NT2/D1 (cell line): ENCODE measurements around the gene SPPL2C.
"Not testable (repeated sequence)": the region's sequence is repeated elsewhere in the genome, so short reads cannot be mapped to it uniquely, and the experiment has no call there.

Experiments used
- DNase-seq: peaks from one replicate; pipeline ENCODE4 v3.0.0-alpha.2; 2011; ENCODE audit warnings: low read depth, low spot score
- H3K27me3 ChIP-seq: 2 replicates; pipeline ENCODE4 v1.6.0; 2011; ENCODE audit warnings: mild to moderate bottlenecking; ENCODE audit not compliant: insufficient read length, insufficient read depth
- H3K36me3 ChIP-seq: 2 replicates; pipeline ENCODE4 v1.6.1; 2011; ENCODE audit warnings: mild to moderate bottlenecking, low read length, mixed read lengths; ENCODE audit not compliant: insufficient read depth, insufficient read length
- H3K4me1 ChIP-seq: 2 replicates; pipeline ENCODE4 v1.5.1; 2011; ENCODE audit not compliant: insufficient read depth, insufficient read length
- H3K4me3 ChIP-seq: 2 replicates; pipeline ENCODE4 v1.5.1; 2011; ENCODE audit warnings: low read depth; ENCODE audit not compliant: insufficient read length
- H3K9ac ChIP-seq: 2 replicates; pipeline ENCODE4 v1.6.0; 2011; ENCODE audit warnings: low read depth; ENCODE audit not compliant: insufficient read length
- H3K9me3 ChIP-seq: 2 replicates; pipeline ENCODE4 v1.5.1; 2011; ENCODE audit warnings: mild to moderate bottlenecking, low read length; ENCODE audit not compliant: insufficient read depth
- SUZ12 ChIP-seq: IDR thresholded peaks from 2 replicates; pipeline ENCODE4 v1.6.1; 2011; ENCODE audit not compliant: insufficient read length, insufficient read depth; ENCODE audit errors: extremely low read depth
- YY1 ChIP-seq: IDR thresholded peaks from 2 replicates; pipeline ENCODE4 v1.6.1; 2011; ENCODE audit not compliant: insufficient read length, insufficient read depth
- ZNF274 ChIP-seq: IDR thresholded peaks from 2 replicates; pipeline ENCODE4 v1.6.1; 2011; ENCODE audit warnings: mild to moderate bottlenecking, low read depth, low read length

SPPL2C gene

DNA sequence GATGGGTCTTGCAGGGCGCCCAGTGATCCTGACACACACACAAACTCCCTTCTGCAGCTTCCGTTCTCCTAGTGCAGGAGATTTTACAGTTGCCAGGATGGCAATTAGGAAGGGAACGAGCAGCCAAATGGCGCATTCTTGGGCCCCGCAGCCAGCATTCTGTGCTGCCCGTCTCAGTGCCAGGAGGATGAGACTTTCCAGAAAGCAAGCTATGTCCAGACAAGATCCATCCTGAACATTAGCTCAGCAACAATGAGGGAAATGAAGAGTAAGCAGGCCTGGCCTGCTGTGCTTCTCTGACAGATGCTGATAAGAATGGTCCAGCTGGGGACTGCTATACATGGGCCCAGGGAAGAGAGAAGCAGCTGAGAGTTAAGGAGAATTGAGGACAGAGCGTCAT, 16.5 kb downstream of the SPPL2C start:
- no peak for TF ChIP-seq SUZ12
- no peak for TF ChIP-seq ZNF274
- TF ChIP-seq YY1 = no peak

GRCh38 chr17:45862127-45862526, 17.4 kb downstream of the SPPL2C start:
- H3K36me3 ChIP-seq, DNase-seq, H3K9ac ChIP-seq, H3K4me1 ChIP-seq, H3K27me3 ChIP-seq, H3K9me3 ChIP-seq, H3K4me3 ChIP-seq: not testable (repeated sequence)

More for the DNA sequence above, 16.5 kb downstream of the SPPL2C start:
- H3K36me3 ChIP-seq = no peaks in the 10 kb centered on the region
- H3K4me1 ChIP-seq = no peaks in the 10 kb centered on the region
- no peaks in the 10 kb centered on the region for H3K27me3 ChIP-seq
- no peak overlapping the region for H3K4me3 ChIP-seq
- peaks cover 6% of the 10 kb centered on the region; the same call in 1 of the 2 replicates for H3K9me3 ChIP-seq
- no peak for DNase-seq
- no peak overlapping the region for H3K9ac ChIP-seq

GRCh38 chr17:45863857-45864654, 19.4 kb downstream of the SPPL2C start:
- H3K27me3 ChIP-seq = no peaks in the 10 kb centered on the region
- TF ChIP-seq ZNF274 = no peak
- no peak for TF ChIP-seq YY1
- TF ChIP-seq SUZ12 = no peak
- no peaks in the 10 kb centered on the region for H3K36me3 ChIP-seq
- H3K4me3 ChIP-seq = no peak overlapping the region
- no peak overlapping the region for H3K9ac ChIP-seq
- no peaks in the 10 kb centered on the region for H3K4me1 ChIP-seq
- H3K9me3 ChIP-seq = peaks cover 6% of the 10 kb centered on the region
- no peak for DNase-seq

DNA sequence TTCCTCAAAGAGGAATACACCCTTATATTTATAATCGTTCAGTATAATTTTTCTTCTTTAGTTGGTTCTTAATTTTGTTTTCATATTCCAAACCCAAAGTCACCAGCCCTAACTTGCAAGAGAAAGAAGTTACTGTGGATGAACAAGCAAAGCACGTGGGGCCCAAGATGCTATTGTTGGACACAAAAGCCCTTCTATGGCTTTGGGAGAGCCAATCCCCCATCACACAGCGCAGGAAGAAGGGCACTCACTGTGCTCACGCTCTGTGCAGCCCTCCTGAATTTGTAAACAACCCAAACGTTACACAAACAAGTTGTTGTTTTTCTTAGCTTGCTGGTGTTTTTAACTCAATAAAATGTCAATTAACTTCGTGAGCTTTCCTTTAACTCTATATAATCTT, 22.5 kb downstream of the SPPL2C start:
- Histone ChIP-seq H3K4me1 (no peaks in the 10 kb centered on the region), H3K4me3 (no peak overlapping the region), H3K36me3 (no peaks in the 10 kb centered on the region), H3K9ac (no peak overlapping the region), H3K9me3 (peaks cover 6% of the 10 kb centered on the region), H3K27me3 (no peaks in the 10 kb centered on the region)
- TF ChIP-seq YY1 = no peak
- TF ChIP-seq ZNF274 = no peak
- no peak for TF ChIP-seq SUZ12
- no peak for DNase-seq

DNA sequence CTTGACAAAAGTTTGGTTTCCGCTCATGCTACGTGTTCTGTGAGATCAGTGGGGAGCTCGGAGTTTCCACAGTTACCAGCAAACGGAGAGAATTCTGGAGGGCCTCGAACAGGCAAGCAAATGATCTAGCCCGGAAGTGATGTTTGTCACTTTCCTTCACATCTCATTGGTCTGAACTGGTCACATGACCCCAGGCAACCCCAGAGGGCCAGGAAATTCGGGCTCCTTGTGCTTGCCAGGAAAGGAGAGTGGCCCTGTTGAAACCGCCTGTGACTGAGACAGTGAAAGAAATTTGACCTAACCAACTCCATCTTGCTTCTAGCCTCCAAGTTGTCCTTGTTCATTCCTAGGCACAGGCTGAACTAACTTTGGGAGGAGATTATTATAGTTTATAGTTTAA, 23.0 kb downstream of the SPPL2C start:
- no peak for DNase-seq
- Histone ChIP-seq H3K4me1 (no peaks in the 10 kb centered on the region), H3K4me3 (no peak overlapping the region), H3K36me3 (no peaks in the 10 kb centered on the region), H3K9me3 (peaks cover 6% of the 10 kb centered on the region), H3K27me3 (no peaks in the 10 kb centered on the region), H3K9ac (no peak overlapping the region)
- TF ChIP-seq YY1 (no peak), ZNF274 (no peak), SUZ12 (no peak)

GRCh38 chr17:45868276-45868675, 23.6 kb downstream of the SPPL2C start:
- no peak for DNase-seq

GRCh38 chr17:45869676-45870341, 25.1 kb downstream of the SPPL2C start:
- DNase-seq = no peak
- H3K9me3 ChIP-seq = peaks cover 6% of the 10 kb centered on the region
- no peaks in the 10 kb centered on the region for H3K36me3 ChIP-seq
- H3K4me3 ChIP-seq = no peak overlapping the region
- TF ChIP-seq ZNF274 (no peak), YY1 (no peak), SUZ12 (no peak)
- no peaks in the 10 kb centered on the region for H3K4me1 ChIP-seq
- no peaks in the 10 kb centered on the region for H3K27me3 ChIP-seq
- H3K9ac ChIP-seq = no peak overlapping the region

More at GRCh38 chr17:45868276-45868675, 23.6 kb downstream of the SPPL2C start:
- TF ChIP-seq YY1 = no peak
- Histone ChIP-seq H3K36me3 (no peaks in the 10 kb centered on the region), H3K4me1 (no peaks in the 10 kb centered on the region), H3K9me3 (peaks cover 6% of the 10 kb centered on the region), H3K4me3 (no peak overlapping the region), H3K9ac (no peak overlapping the region), H3K27me3 (no peaks in the 10 kb centered on the region)
